ENCODE data around the gene ATAD3A.

DNA sequence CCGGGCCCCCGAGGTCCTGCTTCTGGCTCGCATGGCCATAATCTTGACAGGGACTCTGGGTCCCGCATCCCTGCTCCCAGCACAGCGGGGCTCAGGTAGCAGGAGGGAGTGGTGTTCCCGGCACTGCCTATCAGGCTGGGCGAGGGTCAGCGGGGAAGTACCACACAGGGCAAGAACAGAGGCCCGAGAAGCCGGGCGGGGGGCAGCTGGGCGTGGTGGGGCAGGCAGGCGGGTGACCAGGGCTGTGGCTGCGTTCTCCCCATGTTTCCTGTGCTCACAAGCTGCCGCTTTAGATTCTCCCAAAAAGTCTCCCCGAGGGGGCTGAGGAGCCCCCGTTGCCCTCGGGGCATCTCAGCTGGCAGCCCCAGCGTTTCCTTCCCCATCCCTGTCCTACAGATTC, 22.1 kb upstream of the ATAD3A start:
- TF ChIP-seq, protein P1, sequence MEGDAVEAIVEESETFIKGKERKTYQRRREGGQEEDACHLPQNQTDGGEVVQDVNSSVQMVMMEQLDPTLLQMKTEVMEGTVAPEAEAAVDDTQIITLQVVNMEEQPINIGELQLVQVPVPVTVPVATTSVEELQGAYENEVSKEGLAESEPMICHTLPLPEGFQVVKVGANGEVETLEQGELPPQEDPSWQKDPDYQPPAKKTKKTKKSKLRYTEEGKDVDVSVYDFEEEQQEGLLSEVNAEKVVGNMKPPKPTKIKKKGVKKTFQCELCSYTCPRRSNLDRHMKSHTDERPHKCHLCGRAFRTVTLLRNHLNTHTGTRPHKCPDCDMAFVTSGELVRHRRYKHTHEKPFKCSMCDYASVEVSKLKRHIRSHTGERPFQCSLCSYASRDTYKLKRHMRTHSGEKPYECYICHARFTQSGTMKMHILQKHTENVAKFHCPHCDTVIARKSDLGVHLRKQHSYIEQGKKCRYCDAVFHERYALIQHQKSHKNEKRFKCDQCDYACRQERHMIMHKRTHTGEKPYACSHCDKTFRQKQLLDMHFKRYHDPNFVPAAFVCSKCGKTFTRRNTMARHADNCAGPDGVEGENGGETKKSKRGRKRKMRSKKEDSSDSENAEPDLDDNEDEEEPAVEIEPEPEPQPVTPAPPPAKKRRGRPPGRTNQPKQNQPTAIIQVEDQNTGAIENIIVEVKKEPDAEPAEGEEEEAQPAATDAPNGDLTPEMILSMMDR (IDR thresholded peaks at IDR 0.05), result no peak
- TF ChIP-seq POLR2A (IDR thresholded peaks at IDR 0.05; ENCODE audit: low read depth) (no peak), POLR2AphosphoS5 (IDR thresholded peaks at IDR 0.05) (no peak)

All from esophagus muscularis mucosa (tissue), 3 donors.